HCT116 (cell line): ENCODE measurements around the gene CPLX3. TPM values are rescaled to one million over a fixed set of nuclear protein-coding genes. Genes with fewer than 3 reads are reported as not detected.

Experiments used
- ATAC-seq: fragments of 200-7000 bp; cut with Tn5 transposase; 2 replicates; pipeline ENCODE4 v1.9.1; 2020; ENCODE audit warnings: mild to moderate bottlenecking, moderate library complexity
- BruUV-seq: library from RNA; stranded (reverse); fragments of 400-500 nt; replicated peaks from 2 replicates; lab custom pipeline; 2021; lab: Mats Ljungman, UMichigan
- CTCF ChIA-PET: fragments of 300-600 bp; sonication (Branson Sonifier 250); formaldehyde crosslinking; loops from one replicate; lab custom pipeline; 2021; ENCODE audit warnings: antibody characterized with exemption; lab: Charles Lee
- POLR2A ChIA-PET: fragments of 300-600, 350-600 bp; sonication (Branson Sonifier 250); formaldehyde crosslinking; loops from one replicate; lab custom pipeline; 2021; ENCODE audit warnings: antibody characterized with exemption; lab: Charles Lee
- RAD21 ChIA-PET, 2 experiments: fragments of 300-600 bp; sonication (Branson Sonifier 250); formaldehyde crosslinking; loops; one replicate each; lab custom pipeline; 2023; ENCODE audit warnings: low total read pairs in 2 of 2; ENCODE audit not compliant: uncharacterized antibody in 2 of 2, unreplicated experiment in 2 of 2, low non-redundant PET in 1 of 2; lab: Charles Lee
- DNase-seq: peaks from one replicate; pipeline ENCODE4 v3.0.0-alpha.2; 2010; ENCODE audit warnings: low read depth, low spot score
- H2AFZ ChIP-seq: fragments of 200-600 bp; shearing (Covaris generic), sonication (generic); 2 replicates; pipeline ENCODE4 v1.6.1; 2017; ENCODE audit warnings: low read depth, mixed run types, mixed read lengths, antibody characterized with exemption, low read length; ENCODE audit not compliant: poor library complexity, severe bottlenecking
- H3K27ac ChIP-seq: 2 replicates; pipeline ENCODE4 v1.5.1; 2012; ENCODE audit warnings: low read depth, low read length
- H3K27me3 ChIP-seq: fragments of 200-600 bp; sonication (generic); 2 replicates; pipeline ENCODE4 v1.6.1; 2016; ENCODE audit warnings: mixed run types, low read length, mixed read lengths; ENCODE audit not compliant: insufficient read depth
- H3K36me3 ChIP-seq, 2 experiments: fragments of 200-500 bp in 1 of 2; fragments of 200-600 bp in 1 of 2; sonication (Bioruptor generic) in 1 of 2; sonication (generic) in 1 of 2; 2 replicates each; pipeline versions ENCODE4 v1.5.1 to v1.6.1; 2014 to 2016; ENCODE audit warnings: low read length in 2 of 2, inconsistent platforms in 1 of 2, mixed read lengths in 1 of 2, mixed run types in 1 of 2; ENCODE audit not compliant: insufficient read depth in 2 of 2, control insufficient read depth in 1 of 2
- H3K4me1 ChIP-seq, 2 experiments: fragments of 200-600 bp in 1 of 2; sonication (generic) in 1 of 2; 2 replicates each; pipeline versions ENCODE4 v1.5.1 to v1.6.1; 2012 to 2017; ENCODE audit warnings: low read length in 2 of 2, inconsistent platforms in 1 of 2, mild to moderate bottlenecking in 1 of 2, mixed read lengths in 1 of 2, mixed run types in 1 of 2, moderate library complexity in 1 of 2; ENCODE audit not compliant: insufficient read depth in 2 of 2, control insufficient read depth in 1 of 2
- H3K4me2 ChIP-seq: fragments of 200-600 bp; sonication (generic); 2 replicates; pipeline ENCODE4 v1.6.1; 2017; ENCODE audit warnings: mixed run types, low read length, mixed read lengths
- H3K4me3 ChIP-seq, 2 experiments: fragments of 200-600 bp in 1 of 2; sonication (generic) in 1 of 2; replicated peaks in 1 of 2; 2 replicates each; pipeline ENCODE4 v1.5.1; 2011 to 2016; ENCODE audit warnings: low read length in 2 of 2, control low read depth in 1 of 2, low read depth in 1 of 2, mild to moderate bottlenecking in 1 of 2, mixed read lengths in 1 of 2, mixed run types in 1 of 2
- H3K79me2 ChIP-seq: fragments of 200-600 bp; sonication (generic); 2 replicates; pipeline ENCODE4 v1.6.1; 2017; ENCODE audit warnings: mild to moderate bottlenecking, mixed run types, low read length, moderate library complexity, mixed read lengths; ENCODE audit not compliant: insufficient read depth
- H3K9ac ChIP-seq: fragments of 200-600 bp; sonication (generic); 2 replicates; pipeline ENCODE4 v1.6.1; 2016; ENCODE audit warnings: low read length, mixed read lengths
- H3K9me2 ChIP-seq: fragments of 200-600 bp; sonication (generic), shearing (Covaris generic); 2 replicates; pipeline ENCODE4 v1.6.1; 2017; ENCODE audit warnings: mixed run types, mild to moderate bottlenecking, moderate library complexity; ENCODE audit not compliant: insufficient read depth
- H3K9me3 ChIP-seq, 2 experiments: fragments of 200-500 bp in 1 of 2; fragments of 200-600 bp in 1 of 2; sonication (Bioruptor generic) in 1 of 2; sonication (generic) in 1 of 2; 2 replicates each; pipeline ENCODE4 v1.6.1; 2014 to 2017; ENCODE audit warnings: low read length in 2 of 2, mixed read lengths in 2 of 2, inconsistent platforms in 1 of 2, low read depth in 1 of 2, mild to moderate bottlenecking in 1 of 2, mixed run types in 1 of 2, moderate library complexity in 1 of 2; ENCODE audit not compliant: control insufficient read depth in 1 of 2, insufficient read depth in 1 of 2
- H4K20me1 ChIP-seq: fragments of 200-600 bp; sonication (generic), shearing (Covaris generic); 2 replicates; pipeline ENCODE4 v1.6.1; 2017; ENCODE audit warnings: mixed run types, mild to moderate bottlenecking, moderate library complexity; ENCODE audit not compliant: insufficient read depth
- CBX3 ChIP-seq: IDR thresholded peaks from 2 replicates; pipeline ENCODE4 v1.6.1; 2012; ENCODE audit warnings: low read depth
- FOSL1 ChIP-seq: IDR thresholded peaks from 2 replicates; pipeline ENCODE4 v1.6.1; 2012; ENCODE audit warnings: low read depth
- JUND ChIP-seq: IDR thresholded peaks from 2 replicates; pipeline ENCODE4 v1.6.1; 2012
- POLR2AphosphoS5 ChIP-seq: IDR thresholded peaks from 2 replicates; pipeline ENCODE4 v1.6.1; 2011; ENCODE audit warnings: mild to moderate bottlenecking, low read depth, low read length, moderate library complexity
- RAD21 ChIP-seq: IDR thresholded peaks from 2 replicates; pipeline ENCODE4 v1.6.1; 2012; ENCODE audit warnings: low read depth, mild to moderate bottlenecking
- SIN3A ChIP-seq: IDR thresholded peaks from 2 replicates; pipeline ENCODE4 v1.6.1; 2012; ENCODE audit warnings: low read depth
- SP1 ChIP-seq: IDR thresholded peaks from 2 replicates; pipeline ENCODE4 v1.6.1; 2012; ENCODE audit warnings: low read depth
- SRF ChIP-seq: IDR thresholded peaks from 2 replicates; pipeline ENCODE4 v1.6.1; 2012; ENCODE audit warnings: low read depth
- YY1 ChIP-seq: IDR thresholded peaks from 2 replicates; pipeline ENCODE4 v1.6.1; 2011; ENCODE audit warnings: low read length, low read depth, moderate library complexity, mild to moderate bottlenecking; ENCODE audit not compliant: insufficient replicate concordance; ENCODE audit errors: extremely low read depth
- ZFX ChIP-seq: fragments of 450-650 bp; IDR thresholded peaks from 2 replicates; pipeline ENCODE4 v1.6.1; 2017
- intact Hi-C: fragments of 100-400 bp; cut with micrococcal nuclease; formaldehyde crosslinking; loops from 2 replicates; pipeline ENCODE4 v1.10.0; 2022
- total RNA-seq: library from RNA; stranded (reverse); gene quantifications from one replicate; pipeline ENCODE4 v1.2.1, GENCODE V29; 2021; ENCODE audit not compliant: unreplicated experiment
- TF ChIP-seq, protein P1 (sequence below): IDR thresholded peaks from 2 replicates; pipeline ENCODE4 v1.6.1; 2011; ENCODE audit warnings: mild to moderate bottlenecking, low read length, moderate library complexity; ENCODE audit not compliant: insufficient replicate concordance; ENCODE audit errors: extremely low read depth

CPLX3 gene
- total RNA-seq, 1 experiment from 2014 or later = not detected

DNA sequence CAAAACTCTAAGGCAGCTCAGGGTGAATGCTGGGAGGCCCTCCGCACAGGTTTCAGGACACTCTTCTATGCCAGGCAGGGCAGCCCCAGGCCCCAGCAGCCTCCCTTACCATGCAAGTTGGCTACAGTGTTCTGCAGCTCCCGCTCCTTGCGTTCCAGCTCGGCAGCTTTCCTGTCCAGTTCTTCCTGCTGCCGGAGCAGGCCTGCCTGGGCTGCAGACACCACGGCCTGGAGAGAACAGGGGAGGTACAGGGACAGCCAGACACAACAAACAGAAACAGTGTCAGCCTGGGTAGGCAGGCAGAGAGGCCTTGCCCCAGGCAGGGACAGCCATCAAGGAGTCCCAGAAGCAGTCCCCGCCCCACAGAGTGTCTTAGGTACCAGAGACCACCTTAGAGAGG lies 25.5 kb downstream of the CPLX3 start:
- H3K79me2 ChIP-seq = peaks cover 8% of the 10 kb centered on the region; the same call in 1 of the 2 replicates
- no peak overlapping the region for H3K4me3 ChIP-seq
- no peak overlapping the region for H3K9ac ChIP-seq
- no peaks in the 10 kb centered on the region for H3K9me3 ChIP-seq
- intact Hi-C loops = no loop called here
- H3K27ac ChIP-seq = no peak overlapping the region
- H3K36me3 ChIP-seq = peaks cover 23 to 33% of the 10 kb centered on the region in 2 experiments; a peak in 3 of 4 replicates
- ChIA-PET RAD21 (no interaction called here), POLR2A (no interaction called here), CTCF (no interaction called here)
- no peak overlapping the region for H2AFZ ChIP-seq
- H3K9me2 ChIP-seq = no peaks in the 10 kb centered on the region
- no TSS peak for BruUV-seq
- peaks cover 0 to 5% of the 10 kb centered on the region in 2 experiments; a peak in 2 of 4 replicates for H3K4me1 ChIP-seq
- no peak for ATAC-seq
- H4K20me1 ChIP-seq = no peaks in the 10 kb centered on the region
- DNase-seq = no peak
- no peak overlapping the region for H3K4me2 ChIP-seq
- no peaks in the 10 kb centered on the region for H3K27me3 ChIP-seq
- TF ChIP-seq FOSL1 = no peak
- TF ChIP-seq CBX3 = no peak
- no peak for TF ChIP-seq ZFX
- TF ChIP-seq RAD21 = no peak
- no peak for TF ChIP-seq SIN3A
- no peak for TF ChIP-seq JUND
- TF ChIP-seq, protein P1, sequence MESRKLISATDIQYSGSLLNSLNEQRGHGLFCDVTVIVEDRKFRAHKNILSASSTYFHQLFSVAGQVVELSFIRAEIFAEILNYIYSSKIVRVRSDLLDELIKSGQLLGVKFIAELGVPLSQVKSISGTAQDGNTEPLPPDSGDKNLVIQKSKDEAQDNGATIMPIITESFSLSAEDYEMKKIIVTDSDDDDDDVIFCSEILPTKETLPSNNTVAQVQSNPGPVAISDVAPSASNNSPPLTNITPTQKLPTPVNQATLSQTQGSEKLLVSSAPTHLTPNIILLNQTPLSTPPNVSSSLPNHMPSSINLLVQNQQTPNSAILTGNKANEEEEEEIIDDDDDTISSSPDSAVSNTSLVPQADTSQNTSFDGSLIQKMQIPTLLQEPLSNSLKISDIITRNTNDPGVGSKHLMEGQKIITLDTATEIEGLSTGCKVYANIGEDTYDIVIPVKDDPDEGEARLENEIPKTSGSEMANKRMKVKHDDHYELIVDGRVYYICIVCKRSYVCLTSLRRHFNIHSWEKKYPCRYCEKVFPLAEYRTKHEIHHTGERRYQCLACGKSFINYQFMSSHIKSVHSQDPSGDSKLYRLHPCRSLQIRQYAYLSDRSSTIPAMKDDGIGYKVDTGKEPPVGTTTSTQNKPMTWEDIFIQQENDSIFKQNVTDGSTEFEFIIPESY = no peak
- no peak for TF ChIP-seq SRF
- TF ChIP-seq POLR2AphosphoS5 = no peak
- TF ChIP-seq SP1 = no peak
- no peak for TF ChIP-seq YY1
